Measurements from ENCODE around the gene ANXA10.

GRCh38 chr4:168208957-168209614 is 116.7 kb downstream of the ANXA10 start:
- TF ChIP-seq CTCF (conservative IDR thresholded peaks at IDR 0.05 in 1 of 2, IDR thresholded peaks at IDR 0.05 in 1 of 2; ENCODE audit: extremely low read depth in 1 of 2, insufficient read depth in 1 of 2, low read depth in 1 of 2, low read length in 2 of 2) (no peak), EZH2 (IDR thresholded peaks at IDR 0.05; ENCODE audit: borderline replicate concordance, low read length) (no peak)

All from mammary epithelial cell (primary cell).